Osteoblast (primary cell): Measurements from ENCODE around the gene TMC7. TPM values are rescaled to one million over a fixed set of nuclear protein-coding genes. Genes with fewer than 3 reads are reported as not detected.

Experiments used
- DNase-seq: peaks from one replicate; pipeline ENCODE4 v3.0.0; 2011; ENCODE audit warnings: low spot score, mixed read lengths; ENCODE audit not compliant: insufficient read length; ENCODE audit errors: missing footprints
- H2AFZ ChIP-seq: 2 replicates; pipeline ENCODE4 v1.6.0; 2011; ENCODE audit warnings: mild to moderate bottlenecking, low read length
- H3K27ac ChIP-seq: 2 replicates; pipeline ENCODE4 v1.5.1; 2011; ENCODE audit warnings: mild to moderate bottlenecking, low read depth, low read length, moderate library complexity
- H3K27me3 ChIP-seq: 2 replicates; pipeline ENCODE4 v1.6.0; 2012; ENCODE audit warnings: mild to moderate bottlenecking, control low read depth, inconsistent platforms, low read length, moderate library complexity; ENCODE audit not compliant: insufficient read depth
- H3K36me3 ChIP-seq: 2 replicates; pipeline ENCODE4 v1.5.1; 2011; ENCODE audit warnings: mild to moderate bottlenecking, low read length, control low read depth, moderate library complexity; ENCODE audit not compliant: insufficient read depth
- H3K4me1 ChIP-seq: 2 replicates; pipeline ENCODE4 v1.5.1; 2011; ENCODE audit warnings: mild to moderate bottlenecking, low read length, control low read depth, moderate library complexity; ENCODE audit not compliant: insufficient read depth
- H3K4me2 ChIP-seq: 2 replicates; pipeline ENCODE4 v1.6.0; 2011; ENCODE audit warnings: mild to moderate bottlenecking, low read length; ENCODE audit not compliant: insufficient read depth
- H3K4me3 ChIP-seq: fragments of 200-600 bp; sonication (generic); 3 replicates; pipeline ENCODE4 v1.5.1; 2012; ENCODE audit warnings: mild to moderate bottlenecking, low read length, inconsistent platforms; ENCODE audit not compliant: insufficient read depth
- H3K79me2 ChIP-seq: 2 replicates; pipeline ENCODE4 v1.6.0; 2012; ENCODE audit warnings: mild to moderate bottlenecking, low read length, control low read depth, inconsistent platforms; ENCODE audit not compliant: insufficient read depth
- H3K9me3 ChIP-seq: 2 replicates; pipeline ENCODE4 v1.5.1; 2011; ENCODE audit warnings: low read depth, low read length, control low read depth
- H4K20me1 ChIP-seq: 2 replicates; pipeline ENCODE4 v1.6.0; 2012; ENCODE audit warnings: mild to moderate bottlenecking, low read length, control low read depth; ENCODE audit not compliant: insufficient read depth
- total RNA-seq: library from RNA; depleted of rRNA; stranded (reverse); fragments of >200 nt; gene quantifications from 2 replicates; pipeline ENCODE4 v1.2.3, GENCODE V29; 2012
- TF ChIP-seq, protein P1 (sequence below): IDR thresholded peaks from 2 replicates; pipeline ENCODE4 v1.5.1; 2011; ENCODE audit warnings: mild to moderate bottlenecking, low read depth, low read length, moderate library complexity; ENCODE audit errors: extremely low read depth

The TMC7 gene
- total RNA-seq, 1 donor, result 1.1 TPM

DNA sequence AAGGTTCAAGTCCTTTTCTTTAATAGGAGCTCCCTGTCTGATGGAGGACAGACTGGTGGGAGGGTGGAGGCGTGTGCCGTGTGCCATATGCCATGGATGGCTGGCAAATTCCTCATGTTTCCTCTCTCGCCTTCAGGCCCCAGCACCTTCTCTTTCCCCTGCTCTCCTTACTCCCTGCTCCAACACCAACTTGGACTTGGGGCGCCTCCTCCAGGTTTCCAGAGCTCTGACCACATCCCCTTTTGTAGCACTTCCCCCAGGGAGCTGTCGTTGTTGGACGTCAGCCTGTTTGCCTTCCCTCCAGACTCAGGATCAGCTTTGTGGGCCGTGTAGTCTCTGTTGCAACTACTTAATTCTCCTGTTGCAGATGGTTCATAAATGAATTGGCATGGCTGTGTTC lies 30.7 kb downstream of the TMC7 start:
- H3K27me3 ChIP-seq, result no peaks in the 10 kb centered on the region
- no peaks in the 10 kb centered on the region for H3K9me3 ChIP-seq
- no peak overlapping the region for H3K4me2 ChIP-seq
- no peaks in the 10 kb centered on the region for H4K20me1 ChIP-seq
- H2AFZ ChIP-seq, result no peak overlapping the region
- no peaks in the 10 kb centered on the region for H3K36me3 ChIP-seq
- TF ChIP-seq, protein P1, sequence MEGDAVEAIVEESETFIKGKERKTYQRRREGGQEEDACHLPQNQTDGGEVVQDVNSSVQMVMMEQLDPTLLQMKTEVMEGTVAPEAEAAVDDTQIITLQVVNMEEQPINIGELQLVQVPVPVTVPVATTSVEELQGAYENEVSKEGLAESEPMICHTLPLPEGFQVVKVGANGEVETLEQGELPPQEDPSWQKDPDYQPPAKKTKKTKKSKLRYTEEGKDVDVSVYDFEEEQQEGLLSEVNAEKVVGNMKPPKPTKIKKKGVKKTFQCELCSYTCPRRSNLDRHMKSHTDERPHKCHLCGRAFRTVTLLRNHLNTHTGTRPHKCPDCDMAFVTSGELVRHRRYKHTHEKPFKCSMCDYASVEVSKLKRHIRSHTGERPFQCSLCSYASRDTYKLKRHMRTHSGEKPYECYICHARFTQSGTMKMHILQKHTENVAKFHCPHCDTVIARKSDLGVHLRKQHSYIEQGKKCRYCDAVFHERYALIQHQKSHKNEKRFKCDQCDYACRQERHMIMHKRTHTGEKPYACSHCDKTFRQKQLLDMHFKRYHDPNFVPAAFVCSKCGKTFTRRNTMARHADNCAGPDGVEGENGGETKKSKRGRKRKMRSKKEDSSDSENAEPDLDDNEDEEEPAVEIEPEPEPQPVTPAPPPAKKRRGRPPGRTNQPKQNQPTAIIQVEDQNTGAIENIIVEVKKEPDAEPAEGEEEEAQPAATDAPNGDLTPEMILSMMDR, result peak; percentile 9
- no peak for DNase-seq
- H3K4me3 ChIP-seq, result no peak overlapping the region
- H3K4me1 ChIP-seq, result no peaks in the 10 kb centered on the region
- H3K79me2 ChIP-seq, result no peaks in the 10 kb centered on the region
- H3K27ac ChIP-seq, result no peak overlapping the region

DNA sequence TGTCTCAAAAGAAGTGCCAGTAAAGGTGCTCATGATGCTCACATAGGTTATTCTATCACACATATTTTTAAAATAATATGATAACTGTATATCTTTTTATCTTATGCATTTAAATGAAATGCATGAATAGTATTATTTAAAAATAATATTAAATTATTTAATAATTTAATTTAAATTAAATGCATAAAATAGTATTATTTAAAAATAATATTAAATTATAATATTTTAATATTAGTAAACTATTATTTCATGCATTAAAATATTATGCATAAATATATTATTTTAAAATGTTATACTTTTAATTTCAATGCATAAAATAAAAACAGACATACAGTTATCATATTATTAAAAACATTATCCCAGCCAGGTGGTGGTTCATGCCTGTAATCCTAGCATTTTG lies 33.4 kb downstream of the TMC7 start:
- no peaks in the 10 kb centered on the region for H3K36me3 ChIP-seq

DNA sequence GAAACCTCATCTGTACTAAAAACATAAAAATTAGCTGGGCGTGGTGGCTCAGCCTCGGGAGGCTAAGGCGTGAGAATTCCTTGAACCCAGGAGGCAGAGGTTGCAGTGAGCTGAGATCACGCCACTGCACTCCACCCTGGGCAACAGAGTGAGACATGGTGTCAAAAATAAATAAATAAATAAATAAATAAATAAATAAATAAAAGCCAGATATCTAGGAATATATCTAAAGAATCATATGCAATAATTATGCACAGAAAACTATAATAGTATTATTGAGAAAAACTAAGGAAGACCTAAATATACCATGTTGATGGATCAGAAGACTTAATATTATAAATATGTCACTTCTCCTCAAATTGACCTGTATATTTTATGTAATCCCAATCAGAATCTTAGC lies 37.0 kb downstream of the TMC7 start:
- TF ChIP-seq, protein P1, result no peak
- Histone ChIP-seq H3K4me2 (no peak overlapping the region), H3K79me2 (no peaks in the 10 kb centered on the region)

More for the DNA sequence above, 33.4 kb downstream of the TMC7 start:
- H3K27me3 ChIP-seq, result no peaks in the 10 kb centered on the region
- no peak for DNase-seq
- H3K27ac ChIP-seq, result no peak overlapping the region
- no peaks in the 10 kb centered on the region for H3K4me1 ChIP-seq
- H3K4me2 ChIP-seq, result no peak overlapping the region
- no peak overlapping the region for H3K4me3 ChIP-seq
- TF ChIP-seq, protein P1, result no peak
- H4K20me1 ChIP-seq, result no peaks in the 10 kb centered on the region
- no peaks in the 10 kb centered on the region for H3K9me3 ChIP-seq
- no peaks in the 10 kb centered on the region for H3K79me2 ChIP-seq
- H2AFZ ChIP-seq, result no peak overlapping the region

DNA sequence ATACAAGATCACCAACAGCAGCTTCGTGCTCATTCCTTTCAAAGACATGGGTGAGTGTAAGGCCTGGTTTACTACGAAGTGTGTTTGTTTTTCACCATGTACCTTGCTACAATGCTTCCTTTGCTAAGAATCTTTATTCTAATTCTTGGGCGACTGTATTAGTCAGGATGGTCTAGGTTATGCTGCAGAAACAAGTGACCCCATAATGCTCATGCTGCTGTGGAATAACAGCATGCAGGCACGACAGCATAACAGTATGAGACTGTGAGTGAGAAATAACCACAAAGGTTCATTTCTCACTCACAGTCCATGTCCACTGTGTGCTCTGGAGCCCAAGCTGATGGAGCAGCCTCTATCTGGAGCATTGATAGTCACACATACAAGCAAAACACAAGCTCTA lies 38.0 kb downstream of the TMC7 start:
- Histone ChIP-seq H3K79me2 (no peaks in the 10 kb centered on the region), H3K4me1 (no peaks in the 10 kb centered on the region), H3K27me3 (no peaks in the 10 kb centered on the region), H3K36me3 (no peaks in the 10 kb centered on the region), H3K4me2 (no peak overlapping the region), H4K20me1 (no peaks in the 10 kb centered on the region), H2AFZ (no peak overlapping the region), H3K9me3 (no peaks in the 10 kb centered on the region), H3K4me3 (no peak overlapping the region), H3K27ac (no peak overlapping the region)
- no peak for DNase-seq
- TF ChIP-seq, protein P1, result no peak

More for the DNA sequence above, 37.0 kb downstream of the TMC7 start:
- H3K4me1 ChIP-seq, result no peaks in the 10 kb centered on the region
- no peak for DNase-seq
- no peak overlapping the region for H3K4me3 ChIP-seq
- H2AFZ ChIP-seq, result no peak overlapping the region
- no peaks in the 10 kb centered on the region for H4K20me1 ChIP-seq
- H3K36me3 ChIP-seq, result no peaks in the 10 kb centered on the region
- H3K27ac ChIP-seq, result no peak overlapping the region
- no peaks in the 10 kb centered on the region for H3K27me3 ChIP-seq
- no peaks in the 10 kb centered on the region for H3K9me3 ChIP-seq
